ENCODE results near the gene NRF1.

DNA sequence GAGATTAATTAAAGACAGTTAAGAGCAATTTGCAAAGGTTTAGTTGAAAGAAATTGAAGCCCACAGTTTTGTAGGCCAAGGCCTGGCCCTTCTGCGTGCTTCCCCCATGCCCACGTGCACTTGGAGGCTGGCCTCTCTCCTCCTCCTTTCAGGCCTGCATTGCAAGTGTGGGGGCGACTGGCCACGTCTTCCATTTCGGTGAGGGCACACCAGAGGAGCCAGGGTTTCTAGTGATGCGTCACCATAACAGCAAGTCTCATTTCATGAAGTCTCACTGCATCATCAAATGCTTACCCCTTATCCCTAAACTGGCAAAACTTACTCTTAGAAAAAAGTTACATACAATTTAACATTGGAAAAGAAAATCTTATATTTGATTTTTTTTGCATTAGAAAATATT, 141.2 kb downstream of the NRF1 start:
- TF ChIP-seq, protein P1, sequence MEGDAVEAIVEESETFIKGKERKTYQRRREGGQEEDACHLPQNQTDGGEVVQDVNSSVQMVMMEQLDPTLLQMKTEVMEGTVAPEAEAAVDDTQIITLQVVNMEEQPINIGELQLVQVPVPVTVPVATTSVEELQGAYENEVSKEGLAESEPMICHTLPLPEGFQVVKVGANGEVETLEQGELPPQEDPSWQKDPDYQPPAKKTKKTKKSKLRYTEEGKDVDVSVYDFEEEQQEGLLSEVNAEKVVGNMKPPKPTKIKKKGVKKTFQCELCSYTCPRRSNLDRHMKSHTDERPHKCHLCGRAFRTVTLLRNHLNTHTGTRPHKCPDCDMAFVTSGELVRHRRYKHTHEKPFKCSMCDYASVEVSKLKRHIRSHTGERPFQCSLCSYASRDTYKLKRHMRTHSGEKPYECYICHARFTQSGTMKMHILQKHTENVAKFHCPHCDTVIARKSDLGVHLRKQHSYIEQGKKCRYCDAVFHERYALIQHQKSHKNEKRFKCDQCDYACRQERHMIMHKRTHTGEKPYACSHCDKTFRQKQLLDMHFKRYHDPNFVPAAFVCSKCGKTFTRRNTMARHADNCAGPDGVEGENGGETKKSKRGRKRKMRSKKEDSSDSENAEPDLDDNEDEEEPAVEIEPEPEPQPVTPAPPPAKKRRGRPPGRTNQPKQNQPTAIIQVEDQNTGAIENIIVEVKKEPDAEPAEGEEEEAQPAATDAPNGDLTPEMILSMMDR (IDR thresholded peaks at IDR 0.05 in 8 of 11, conservative IDR thresholded peaks at IDR 0.05 in 3 of 11): no peak
- TF ChIP-seq POLR2AphosphoS5 (IDR thresholded peaks at IDR 0.05) (no peak), POLR2A (IDR thresholded peaks at IDR 0.05) (no peak)
